ENCODE measurements around the gene PIP4K2C. TPM values are rescaled to one million over a fixed set of nuclear protein-coding genes. Genes with fewer than 3 reads are reported as not detected.
A peak's percentile ranks its signal among the peaks of the same experiment; 100 is the strongest.

Gene PIP4K2C
- total and polyA plus RNA-seq, 2 experiments from 2014 or later: 10.8 to 30.6 TPM

DNA sequence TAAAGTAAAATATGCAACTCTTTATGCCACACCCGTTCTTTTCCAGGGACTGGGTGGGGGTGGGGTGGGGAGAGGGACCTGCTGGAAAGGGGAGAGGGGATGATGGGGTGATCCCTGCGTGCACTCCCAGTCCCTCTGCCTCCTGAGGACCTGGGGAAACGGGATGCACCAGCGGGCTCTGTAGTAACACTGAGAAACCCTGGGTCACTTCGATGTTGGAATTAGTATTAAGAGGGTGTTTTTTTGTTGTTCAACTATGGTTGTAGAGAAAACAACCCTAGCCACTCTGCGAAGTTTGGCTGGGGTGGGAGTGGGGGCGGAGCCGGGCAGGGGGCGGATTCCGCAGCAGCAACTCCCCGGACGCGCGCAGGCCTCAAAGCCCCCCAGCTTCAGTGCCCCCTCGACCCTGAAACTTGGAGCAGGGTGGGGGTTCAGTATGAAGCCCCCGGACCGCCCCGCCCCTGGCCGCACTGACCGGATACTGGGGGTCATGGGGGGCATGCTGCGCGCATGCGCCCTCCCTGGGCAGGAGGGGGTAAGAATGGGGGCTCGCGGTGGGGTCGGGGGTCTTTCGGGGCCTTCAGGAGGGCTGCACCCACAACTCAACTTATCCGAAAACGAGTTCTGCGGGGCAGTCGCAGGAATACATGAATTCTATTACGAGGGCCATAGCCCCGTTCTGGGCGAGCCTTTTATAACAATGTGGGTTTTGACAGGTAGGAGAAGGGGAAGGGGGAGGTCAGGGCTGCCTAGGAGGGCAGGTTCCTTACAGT, 19.0 kb downstream of the PIP4K2C start (continued):
- TF ChIP-seq, protein P1, sequence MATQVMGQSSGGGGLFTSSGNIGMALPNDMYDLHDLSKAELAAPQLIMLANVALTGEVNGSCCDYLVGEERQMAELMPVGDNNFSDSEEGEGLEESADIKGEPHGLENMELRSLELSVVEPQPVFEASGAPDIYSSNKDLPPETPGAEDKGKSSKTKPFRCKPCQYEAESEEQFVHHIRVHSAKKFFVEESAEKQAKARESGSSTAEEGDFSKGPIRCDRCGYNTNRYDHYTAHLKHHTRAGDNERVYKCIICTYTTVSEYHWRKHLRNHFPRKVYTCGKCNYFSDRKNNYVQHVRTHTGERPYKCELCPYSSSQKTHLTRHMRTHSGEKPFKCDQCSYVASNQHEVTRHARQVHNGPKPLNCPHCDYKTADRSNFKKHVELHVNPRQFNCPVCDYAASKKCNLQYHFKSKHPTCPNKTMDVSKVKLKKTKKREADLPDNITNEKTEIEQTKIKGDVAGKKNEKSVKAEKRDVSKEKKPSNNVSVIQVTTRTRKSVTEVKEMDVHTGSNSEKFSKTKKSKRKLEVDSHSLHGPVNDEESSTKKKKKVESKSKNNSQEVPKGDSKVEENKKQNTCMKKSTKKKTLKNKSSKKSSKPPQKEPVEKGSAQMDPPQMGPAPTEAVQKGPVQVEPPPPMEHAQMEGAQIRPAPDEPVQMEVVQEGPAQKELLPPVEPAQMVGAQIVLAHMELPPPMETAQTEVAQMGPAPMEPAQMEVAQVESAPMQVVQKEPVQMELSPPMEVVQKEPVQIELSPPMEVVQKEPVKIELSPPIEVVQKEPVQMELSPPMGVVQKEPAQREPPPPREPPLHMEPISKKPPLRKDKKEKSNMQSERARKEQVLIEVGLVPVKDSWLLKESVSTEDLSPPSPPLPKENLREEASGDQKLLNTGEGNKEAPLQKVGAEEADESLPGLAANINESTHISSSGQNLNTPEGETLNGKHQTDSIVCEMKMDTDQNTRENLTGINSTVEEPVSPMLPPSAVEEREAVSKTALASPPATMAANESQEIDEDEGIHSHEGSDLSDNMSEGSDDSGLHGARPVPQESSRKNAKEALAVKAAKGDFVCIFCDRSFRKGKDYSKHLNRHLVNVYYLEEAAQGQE (IDR thresholded peaks at IDR 0.05; ENCODE audit: unreplicated experiment): no peak
- no peak for TF ChIP-seq POLR2AphosphoS5 (IDR thresholded peaks at IDR 0.05; ENCODE audit: low read depth)

DNA sequence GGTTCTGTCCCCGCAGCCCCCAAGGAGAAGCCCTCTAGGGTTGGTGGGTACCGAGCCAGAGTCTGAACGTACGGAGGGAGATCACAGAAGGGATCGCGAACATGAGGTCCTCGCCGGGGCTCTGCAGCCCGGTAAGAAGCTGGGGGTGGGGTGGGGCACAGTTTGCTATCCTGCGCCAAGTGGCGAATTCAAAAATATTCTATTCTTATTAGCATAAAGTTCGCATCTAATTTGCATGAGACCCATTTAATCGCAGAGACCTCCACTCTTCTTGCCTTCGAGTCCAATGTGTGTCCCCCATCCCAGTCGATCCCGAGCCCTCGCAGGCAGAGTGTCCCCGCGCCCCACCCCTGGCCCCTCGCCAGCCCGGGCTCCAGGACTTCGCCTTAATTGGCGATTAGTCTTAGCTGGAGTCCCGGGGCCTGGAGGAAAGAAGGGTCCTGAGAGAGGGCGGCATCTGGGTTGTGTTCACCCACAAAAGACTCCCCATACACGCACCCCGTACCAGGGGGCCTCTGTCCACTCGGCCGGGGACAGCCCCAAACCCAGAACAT, 19.6 kb downstream of the PIP4K2C start:
- DNase-seq (ENCODE audit: low spot score) (peak; percentile 51), ATAC-seq (peak; percentile 15)
- peaks cover 58% of the 10 kb centered on the region for H3K27me3 Mint-ChIP-seq (ENCODE audit: insufficient read depth, low read depth, poor library complexity)
- H4K20me1 ChIP-seq (replicated peaks; ENCODE audit: insufficient read depth): no peaks in the 10 kb centered on the region; the same call in 1 of the 2 replicates
- peak overlapping the region; percentile 97 for H3K4me2 ChIP-seq
- H3K27ac ChIP-seq (ENCODE audit: low read depth): no peak overlapping the region
- no peak for TF ChIP-seq EZH2phosphoT487 (IDR thresholded peaks at IDR 0.05; ENCODE audit: unreplicated experiment)
- no peak for TF ChIP-seq JUNB (IDR thresholded peaks at IDR 0.05; ENCODE audit: unreplicated experiment)
- TF ChIP-seq CREB1 (CRISPR knock-in tag; IDR thresholded peaks at IDR 0.05; ENCODE audit: low read depth): no peak
- TF ChIP-seq, protein P1 (IDR thresholded peaks at IDR 0.05; ENCODE audit: unreplicated experiment): no peak
- TF ChIP-seq EZH2 (IDR thresholded peaks at IDR 0.05; ENCODE audit: low read depth, unreplicated experiment): no peak
- H3K27me3 ChIP-seq (ENCODE audit: insufficient read depth): peaks cover 64% of the 10 kb centered on the region
- H3K36me3 ChIP-seq (ENCODE audit: insufficient read depth): peaks cover 4% of the 10 kb centered on the region; the same call in 1 of the 2 replicates
- peaks cover 33% of the 10 kb centered on the region for H3K4me1 ChIP-seq (ENCODE audit: insufficient read depth)
- H3K9me3 Mint-ChIP-seq: no peaks in the 10 kb centered on the region
- peak overlapping the region; percentile 86 for H3K4me3 ChIP-seq
- peaks cover 7% of the 10 kb centered on the region for H3K79me2 ChIP-seq (replicated peaks; ENCODE audit: insufficient read depth)
- H3K4me3 Mint-ChIP-seq: peak overlapping the region; percentile 88
- peaks cover 6% of the 10 kb centered on the region; the same call in 1 of the 2 replicates for H3F3A ChIP-seq (replicated peaks; ENCODE audit: low read depth)
- peaks cover 49% of the 10 kb centered on the region for H3K4me1 Mint-ChIP-seq
- peak overlapping the region; percentile 97 for H2AFZ ChIP-seq
- H3K27ac Mint-ChIP-seq: no peak overlapping the region
- H3K9me2 ChIP-seq (ENCODE audit: insufficient read depth): no peaks in the 10 kb centered on the region
- peaks cover 27% of the 10 kb centered on the region for H3K36me3 Mint-ChIP-seq (ENCODE audit: low read depth)
